HG03280 (cell line): ENCODE data around the gene MPDZ.

ENCODE experiments used
- ATAC-seq: cut with Tn5 transposase; IDR thresholded peaks from one replicate; pipeline ENCODE4 v1.9.1; 2021; ENCODE audit warnings: mild to moderate bottlenecking, moderate library complexity; ENCODE audit not compliant: unreplicated experiment

The MPDZ gene

DNA sequence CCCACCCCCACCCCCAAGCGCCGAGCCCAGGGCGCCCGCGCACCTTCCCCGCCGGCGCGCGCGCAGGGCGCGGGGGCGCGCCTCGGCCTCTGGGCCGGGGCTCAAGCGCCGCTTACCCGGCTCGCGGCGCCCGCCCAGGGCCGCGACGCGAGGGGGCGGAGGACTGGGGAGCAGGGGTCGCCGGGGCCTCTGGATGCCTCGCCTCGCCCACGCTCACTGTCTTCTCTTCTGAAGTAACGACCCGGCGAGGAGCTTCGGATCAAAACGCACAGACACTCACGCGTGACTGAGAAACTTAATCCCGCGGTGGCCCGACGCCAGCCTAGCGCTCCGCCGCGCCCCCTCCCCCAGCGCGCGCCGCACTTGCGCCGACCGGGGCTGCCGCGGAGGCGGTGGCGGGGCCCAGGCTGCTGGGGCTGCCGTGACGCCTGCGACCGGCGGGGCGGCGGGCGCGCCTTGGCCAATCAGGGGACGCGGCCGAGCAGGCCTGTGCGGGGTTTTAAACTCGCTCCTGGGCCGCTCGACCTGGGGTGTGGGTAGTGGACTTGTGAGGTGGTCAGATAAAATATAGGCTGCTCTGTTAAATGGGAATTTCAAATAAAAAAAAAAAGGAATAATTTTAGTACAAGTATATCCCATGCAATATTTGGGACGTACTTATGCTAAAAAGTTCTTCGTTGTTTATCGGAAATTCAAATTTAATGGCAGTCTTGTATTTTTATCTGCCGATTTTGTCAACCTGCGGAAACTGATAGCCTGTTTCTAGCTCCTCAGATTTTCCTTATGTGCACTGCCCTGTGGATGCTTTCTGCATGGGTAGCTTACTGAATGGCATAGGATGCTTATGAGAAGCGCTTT lies at the start of gene MPDZ:
Gene MPDZ, minus strand, starts transcription at position 409 of the 858 bp plus-strand sequence. CDS start 29,377 bp downstream, outside the sequence.
- ATAC-seq: no peak

- ATAC-seq: no peak
Measured at GRCh38 chr9:13324988-13325387, 45.5 kb upstream of the MPDZ start.

DNA sequence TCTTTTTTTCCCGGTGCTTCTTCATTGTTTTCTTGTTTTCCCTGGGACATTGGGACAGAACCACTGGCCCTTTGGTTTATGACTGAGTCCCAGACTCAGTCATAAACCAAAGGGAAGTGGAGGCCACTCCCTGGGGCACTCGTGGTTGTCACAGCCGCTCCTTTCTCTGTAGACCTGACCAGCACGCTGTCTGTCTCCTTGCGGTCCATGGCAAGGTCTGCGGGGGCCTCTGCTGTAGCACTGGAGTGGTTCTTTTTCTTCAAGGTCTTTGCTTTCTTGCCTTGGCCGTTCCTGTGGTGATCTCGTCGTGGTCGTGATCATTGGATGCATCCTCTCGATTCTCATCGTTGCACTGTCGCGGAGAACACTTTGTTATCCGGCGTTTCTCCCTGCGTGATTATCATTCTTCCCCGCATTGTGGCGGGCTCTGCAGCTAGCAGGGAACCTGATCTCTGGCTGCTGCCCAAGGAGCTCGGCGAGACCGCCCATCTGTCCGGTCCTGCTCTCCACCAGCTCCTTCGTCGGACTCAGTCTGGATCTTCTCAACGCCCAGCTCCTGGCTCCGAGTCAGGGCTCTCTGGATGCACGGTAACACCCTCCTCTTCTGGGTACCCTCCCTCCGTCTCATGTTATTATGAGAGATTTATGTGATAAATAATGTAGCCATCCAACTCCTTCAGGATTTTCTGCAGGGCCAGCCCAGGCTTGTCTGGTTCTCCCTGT lies 43.5 kb upstream of the MPDZ start:
- no peak for ATAC-seq

DNA sequence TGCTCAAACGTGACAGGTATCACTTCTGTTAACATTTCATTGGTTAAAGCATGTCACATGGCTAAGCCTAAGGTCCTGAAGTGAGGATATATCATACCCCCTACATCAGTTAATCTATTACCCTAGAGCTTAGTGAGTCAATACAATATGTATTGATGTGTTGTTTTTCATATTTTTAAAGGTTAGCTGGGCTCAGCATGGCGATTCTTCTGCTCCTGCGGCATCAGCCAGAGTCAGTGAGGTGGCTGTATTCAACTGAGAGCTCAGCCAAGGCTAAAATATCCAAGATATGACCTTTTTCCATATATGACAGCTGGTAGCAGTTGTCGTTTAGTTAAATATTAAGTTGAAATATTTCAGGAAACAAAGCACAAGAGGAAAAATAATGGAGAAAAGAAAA lies 38.5 kb upstream of the MPDZ start:
- no peak for ATAC-seq

GRCh38 chr9:13296972-13297371 lies 17.5 kb upstream of the MPDZ start:
- ATAC-seq: no peak

DNA sequence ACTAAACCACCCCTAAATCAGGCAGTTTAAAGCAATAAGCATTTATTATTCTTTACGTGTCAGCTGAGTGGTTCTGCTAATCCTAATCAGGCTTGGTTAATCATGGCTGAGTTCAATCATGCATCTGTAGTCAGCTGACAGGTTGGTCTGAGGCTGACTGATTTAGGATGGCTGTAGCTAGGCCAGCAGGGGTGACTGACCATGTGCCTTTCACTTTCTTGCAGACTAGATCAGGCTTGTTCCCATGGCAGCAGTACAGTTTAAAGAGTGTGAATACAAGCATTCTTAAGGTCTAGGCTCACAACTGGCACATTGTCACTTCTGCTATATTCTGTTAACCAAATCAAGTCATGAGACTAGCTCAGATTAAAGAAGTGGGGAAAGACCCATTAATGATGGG lies 16.1 kb upstream of the MPDZ start:
- no peak for ATAC-seq

DNA sequence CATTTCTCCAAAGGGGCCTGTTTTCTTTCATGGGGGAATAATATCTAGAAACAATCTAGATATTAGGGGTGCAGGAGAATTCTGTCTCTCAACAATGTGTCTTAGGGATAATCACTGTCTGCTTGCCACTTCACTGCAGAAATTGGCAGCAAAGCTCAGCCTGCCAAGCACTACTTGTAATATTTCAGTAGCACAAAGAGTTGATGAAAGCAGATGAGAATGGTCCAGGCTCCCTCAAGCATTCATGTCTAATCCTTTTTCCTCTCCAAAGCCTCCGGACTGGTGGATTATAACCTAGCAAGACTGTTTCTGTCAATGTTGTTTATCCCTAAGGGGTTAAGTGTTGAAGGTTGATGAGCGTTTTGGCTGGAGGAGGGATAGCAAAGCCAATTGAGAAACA lies 13.3 kb upstream of the MPDZ start:
- ATAC-seq: no peak

GRCh38 chr9:13292158-13292557 lies 12.7 kb upstream of the MPDZ start:
- ATAC-seq: no peak

- no peak for ATAC-seq
Measured at GRCh38 chr9:13291718-13292117, 12.2 kb upstream of the MPDZ start.

DNA sequence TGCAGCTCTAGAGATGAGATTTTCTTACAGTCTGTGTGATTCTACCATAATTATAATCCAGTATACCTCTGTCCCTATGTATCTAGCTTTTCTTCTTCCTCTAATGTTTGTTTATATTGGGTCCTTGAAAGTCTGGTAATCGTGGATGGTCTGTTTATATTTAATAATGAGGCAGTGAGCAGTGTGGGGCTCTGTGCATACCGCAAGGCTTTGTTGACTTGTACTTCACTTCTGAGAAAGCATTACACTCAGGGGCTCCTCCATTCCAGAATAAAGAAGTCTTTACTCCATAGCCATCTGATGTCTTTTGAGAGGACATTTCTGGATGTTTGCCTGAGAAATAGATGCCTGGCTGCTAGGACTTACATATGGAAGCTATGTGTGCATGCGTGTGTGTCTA lies 4.5 kb upstream of the MPDZ start:
- ATAC-seq: no peak

DNA sequence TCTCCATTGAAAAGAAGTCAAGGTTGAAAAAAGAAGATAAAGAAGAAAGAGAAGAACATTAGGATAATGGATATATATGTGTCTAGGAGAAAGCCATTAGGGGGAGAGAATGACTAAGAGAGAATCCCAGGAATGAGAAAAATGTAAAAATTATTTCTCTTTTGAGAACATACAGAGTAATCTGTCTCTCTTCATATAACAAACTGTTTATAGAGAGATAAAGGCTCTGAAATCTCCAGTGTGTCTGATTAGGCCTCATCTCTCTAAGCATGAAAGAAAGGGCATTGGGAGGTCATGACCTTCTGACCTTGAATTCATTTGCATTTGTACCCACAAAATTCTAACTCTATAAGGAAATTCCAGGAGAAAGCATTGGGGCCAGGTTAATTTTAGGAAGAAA lies 3.5 kb upstream of the MPDZ start:
- no peak for ATAC-seq

DNA sequence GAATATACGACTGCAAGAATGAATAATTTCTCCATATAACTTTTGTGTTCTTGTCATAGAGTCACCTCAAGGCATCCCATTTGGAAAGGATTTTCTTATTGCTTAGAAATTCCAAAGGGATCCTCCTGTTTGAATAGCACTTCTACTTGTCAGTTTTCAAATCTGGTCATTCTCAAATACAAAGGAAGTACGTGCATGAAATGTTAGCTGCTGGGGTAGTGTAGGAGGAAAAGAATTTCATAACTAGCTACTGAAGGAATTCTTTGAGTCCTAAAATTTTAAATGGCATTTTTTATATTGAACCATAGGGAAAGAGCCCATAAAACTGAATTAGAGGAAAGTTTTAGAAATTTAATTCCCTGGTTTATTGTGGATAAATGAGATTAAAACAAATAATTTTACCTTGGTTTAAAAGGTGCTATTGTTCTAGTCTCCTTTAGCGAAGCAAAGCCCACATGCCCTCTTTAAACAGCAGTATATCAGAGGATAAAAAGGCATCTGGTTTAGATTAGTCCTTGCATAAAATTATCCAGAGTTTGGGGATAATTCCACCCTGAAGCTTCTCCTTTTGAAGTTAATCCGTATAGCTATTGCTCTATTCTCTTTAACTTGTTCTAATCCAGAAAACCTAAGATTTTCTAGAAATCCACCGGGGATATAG lies 2.0 kb upstream of the MPDZ start:
- ATAC-seq: no peak

DNA sequence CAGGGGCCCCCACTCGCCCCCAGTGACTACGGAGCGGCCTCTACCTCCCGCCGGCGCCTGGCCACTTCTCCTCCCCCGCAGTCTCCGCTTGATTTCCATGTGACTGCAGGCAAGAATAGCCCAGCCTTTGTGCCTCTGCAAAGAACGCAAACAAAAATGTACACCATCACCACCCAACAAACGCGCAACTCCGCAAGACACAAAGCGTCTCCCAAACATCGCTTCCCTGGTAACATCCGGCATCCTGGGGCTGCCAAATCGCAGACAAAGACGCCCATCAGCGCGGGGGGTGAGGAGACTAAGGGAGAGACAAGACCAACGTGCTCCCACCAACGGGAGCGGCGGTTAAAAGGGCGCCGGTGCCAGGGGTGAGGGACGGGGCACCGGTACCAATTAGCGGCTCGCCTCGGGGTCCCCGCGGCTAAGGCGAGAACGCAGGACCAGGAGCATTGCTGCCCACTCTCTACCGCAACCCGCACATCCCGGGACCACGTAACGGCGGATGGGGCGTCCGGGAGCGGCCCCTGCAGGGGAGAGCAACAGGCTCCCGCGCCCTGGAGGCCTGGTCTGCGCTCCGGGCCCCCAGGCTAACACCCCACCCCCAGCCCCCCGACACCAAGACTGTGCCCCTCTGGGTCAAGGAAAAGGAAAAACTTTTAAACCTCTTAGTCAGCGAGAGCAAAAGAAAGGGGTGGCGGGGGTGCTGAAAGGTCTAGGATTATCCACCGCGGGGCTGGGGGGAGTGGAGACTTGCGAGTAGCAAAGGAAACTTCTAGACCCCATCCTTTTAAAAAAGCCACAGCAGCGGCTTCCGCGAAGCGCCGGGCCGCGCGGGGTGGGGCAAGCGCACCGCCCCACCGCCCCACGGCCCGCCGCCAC lies 885 bp downstream of the MPDZ start:
- no peak for ATAC-seq

GRCh38 chr9:13278023-13278367 lies 1.5 kb downstream of the MPDZ start:
- ATAC-seq: no peak

DNA sequence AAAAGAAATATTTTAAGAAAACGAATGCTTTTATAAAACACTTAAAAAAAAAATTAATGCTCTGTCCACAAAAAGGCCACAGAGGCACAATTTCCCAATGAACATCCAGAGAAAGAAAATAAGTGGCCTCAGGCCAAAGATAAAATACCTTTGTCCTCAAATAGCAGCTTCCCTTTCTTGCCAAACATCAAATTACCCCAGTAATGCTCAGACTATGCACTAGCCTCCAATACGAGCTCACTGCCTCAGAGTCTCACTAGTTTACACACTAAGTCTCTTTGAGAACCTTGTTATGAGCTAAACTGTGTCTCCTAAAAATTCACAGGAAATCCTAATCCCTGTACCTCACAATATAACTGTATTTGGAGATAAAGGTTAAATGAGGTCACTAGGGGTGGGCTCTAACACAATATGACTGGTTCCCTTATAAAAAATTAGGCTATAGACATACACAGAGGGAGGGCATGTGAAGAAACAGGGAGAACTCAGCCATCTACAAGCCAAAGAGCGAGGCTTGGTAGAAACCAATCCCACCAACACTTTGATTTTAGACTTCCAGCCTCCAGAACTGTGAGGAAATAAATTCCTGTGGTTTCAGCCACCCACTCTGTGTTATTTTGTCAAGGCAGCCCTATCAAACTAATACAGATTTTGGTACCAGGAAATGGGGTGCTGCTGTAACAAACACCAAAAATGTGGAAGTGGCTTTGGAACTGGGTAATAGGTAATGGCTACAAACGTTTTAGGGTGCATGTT lies 4.4 kb downstream of the MPDZ start:
- ATAC-seq: no peak

- no peak for ATAC-seq
Measured at GRCh38 chr9:13270734-13271133, 8.8 kb downstream of the MPDZ start.

- no peak for ATAC-seq
Measured at GRCh38 chr9:13269589-13270452, 9.7 kb downstream of the MPDZ start.

GRCh38 chr9:13268469-13268868 lies 11.0 kb downstream of the MPDZ start:
- no peak for ATAC-seq

GRCh38 chr9:13267743-13268142 lies 11.7 kb downstream of the MPDZ start:
- no peak for ATAC-seq
